Muscle layer of duodenum (tissue), 2 donors: Measurements from ENCODE around the gene GMDS.

ENCODE experiments used
- H3K27ac ChIP-seq: one replicate; pipeline ENCODE4 v1.7.0; 2013; ENCODE audit warnings: mild to moderate bottlenecking, low read length
- H3K27me3 ChIP-seq: one replicate; pipeline ENCODE4 v1.7.0; 2013; ENCODE audit warnings: low read depth, mild to moderate bottlenecking, control low read depth, low read length
- H3K36me3 ChIP-seq, 2 donors: one replicate each; pipeline ENCODE4 v1.7.0; 2013; ENCODE audit warnings: low read length in 2 of 2, control low read depth in 1 of 2, mild to moderate bottlenecking in 1 of 2; ENCODE audit not compliant: insufficient read depth in 2 of 2, control insufficient read depth in 1 of 2
- H3K4me1 ChIP-seq, 2 donors: one replicate each; pipeline ENCODE4 v1.7.0; 2013; ENCODE audit warnings: low read length in 2 of 2, mild to moderate bottlenecking in 2 of 2, control low read depth in 1 of 2, moderate library complexity in 1 of 2; ENCODE audit not compliant: insufficient read depth in 2 of 2, control insufficient read depth in 1 of 2
- H3K4me3 ChIP-seq, 2 donors: one replicate each; pipeline ENCODE4 v1.7.0; 2013; ENCODE audit warnings: low read length in 2 of 2, low read depth in 1 of 2, mild to moderate bottlenecking in 1 of 2
- H3K9me3 ChIP-seq, 2 donors: one replicate each; pipeline ENCODE4 v1.7.0; 2013; ENCODE audit warnings: low read length in 2 of 2, control low read depth in 1 of 2, mild to moderate bottlenecking in 1 of 2; ENCODE audit not compliant: control insufficient read depth in 1 of 2
- donor health status: healthy.

Gene GMDS

GRCh38 chr6:1971612-1972011 lies 273.8 kb downstream of the GMDS start:
- Histone ChIP-seq H3K4me1 (peaks cover 0 to 5% of the 10 kb centered on the region in 2 donors), H3K27ac (no peak overlapping the region), H3K36me3 (no peaks in the 10 kb centered on the region), H3K9me3 (no peaks in the 10 kb centered on the region), H3K4me3 (no peak overlapping the region), H3K27me3 (no peaks in the 10 kb centered on the region)

GRCh38 chr6:1970151-1970561 lies 275.2 kb downstream of the GMDS start:
- Histone ChIP-seq H3K36me3 (no peaks in the 10 kb centered on the region), H3K9me3 (no peaks in the 10 kb centered on the region), H3K4me1 (peaks cover 0 to 5% of the 10 kb centered on the region in 2 donors), H3K4me3 (no peak overlapping the region), H3K27ac (no peak overlapping the region), H3K27me3 (no peaks in the 10 kb centered on the region)

GRCh38 chr6:1966713-1967112 lies 278.7 kb downstream of the GMDS start:
- H3K36me3 ChIP-seq: no peaks in the 10 kb centered on the region
- H3K4me1 ChIP-seq: peaks cover 0 to 5% of the 10 kb centered on the region in 2 donors
- H3K9me3 ChIP-seq: no peaks in the 10 kb centered on the region
- H3K27ac ChIP-seq: no peak overlapping the region
- H3K4me3 ChIP-seq: no peak overlapping the region
- no peaks in the 10 kb centered on the region for H3K27me3 ChIP-seq

- no peak overlapping the region for H3K27ac ChIP-seq
- H3K36me3 ChIP-seq: no peaks in the 10 kb centered on the region
Measured at GRCh38 chr6:1965596-1966224, 279.7 kb downstream of the GMDS start.

GRCh38 chr6:1963596-1963995 lies 281.8 kb downstream of the GMDS start:
- Histone ChIP-seq H3K4me1 (no peaks in the 10 kb centered on the region), H3K9me3 (no peaks in the 10 kb centered on the region), H3K27ac (no peak overlapping the region), H3K4me3 (no peak overlapping the region), H3K27me3 (no peaks in the 10 kb centered on the region), H3K36me3 (no peaks in the 10 kb centered on the region)

More at GRCh38 chr6:1965596-1966224, 279.7 kb downstream of the GMDS start:
- peaks cover 0 to 5% of the 10 kb centered on the region in 2 donors for H3K4me1 ChIP-seq
- H3K4me3 ChIP-seq: no peak overlapping the region
- no peaks in the 10 kb centered on the region for H3K27me3 ChIP-seq
- H3K9me3 ChIP-seq: no peaks in the 10 kb centered on the region

- Histone ChIP-seq H3K4me1 (no peaks in the 10 kb centered on the region), H3K27me3 (no peaks in the 10 kb centered on the region), H3K9me3 (no peaks in the 10 kb centered on the region), H3K36me3 (no peaks in the 10 kb centered on the region), H3K4me3 (no peak overlapping the region), H3K27ac (no peak overlapping the region)
Measured at GRCh38 chr6:1962201-1962600, 283.2 kb downstream of the GMDS start.

GRCh38 chr6:1960486-1961142 lies 284.8 kb downstream of the GMDS start:
- no peak overlapping the region for H3K27ac ChIP-seq
- H3K27me3 ChIP-seq: no peaks in the 10 kb centered on the region
- H3K4me1 ChIP-seq: no peaks in the 10 kb centered on the region
- no peaks in the 10 kb centered on the region for H3K9me3 ChIP-seq
- H3K4me3 ChIP-seq: no peak overlapping the region
- H3K36me3 ChIP-seq: no peaks in the 10 kb centered on the region

GRCh38 chr6:1958257-1958656 lies 287.1 kb downstream of the GMDS start:
- no peak overlapping the region for H3K27ac ChIP-seq
- no peak overlapping the region for H3K4me3 ChIP-seq
- H3K27me3 ChIP-seq: no peaks in the 10 kb centered on the region
- no peaks in the 10 kb centered on the region for H3K36me3 ChIP-seq
- no peaks in the 10 kb centered on the region for H3K4me1 ChIP-seq
- no peaks in the 10 kb centered on the region for H3K9me3 ChIP-seq

GRCh38 chr6:1957746-1958145 lies 287.7 kb downstream of the GMDS start:
- no peaks in the 10 kb centered on the region for H3K36me3 ChIP-seq
- no peaks in the 10 kb centered on the region for H3K4me1 ChIP-seq
- no peak overlapping the region for H3K4me3 ChIP-seq
- no peaks in the 10 kb centered on the region for H3K9me3 ChIP-seq
- no peaks in the 10 kb centered on the region for H3K27me3 ChIP-seq
- no peak overlapping the region for H3K27ac ChIP-seq

- Histone ChIP-seq H3K36me3 (no peaks in the 10 kb centered on the region), H3K4me1 (no peaks in the 10 kb centered on the region), H3K9me3 (no peaks in the 10 kb centered on the region), H3K27me3 (no peaks in the 10 kb centered on the region), H3K4me3 (no peak overlapping the region), H3K27ac (no peak overlapping the region)
Measured at GRCh38 chr6:1952740-1953360, 292.6 kb downstream of the GMDS start.

GRCh38 chr6:1950631-1951030 lies 294.8 kb downstream of the GMDS start:
- Histone ChIP-seq H3K9me3 (no peaks in the 10 kb centered on the region), H3K4me3 (no peak overlapping the region), H3K27ac (no peak overlapping the region), H3K4me1 (no peaks in the 10 kb centered on the region), H3K36me3 (no peaks in the 10 kb centered on the region), H3K27me3 (no peaks in the 10 kb centered on the region)
